DMS53 treated with DMSO at 0.1 percent for 48 hours (cell line): ENCODE measurements around the gene SGK1.
"Not testable (repeated sequence)": the region's sequence is repeated elsewhere in the genome, so short reads cannot be mapped to it uniquely, and the experiment has no call there.

Experiments used
- DNase-seq: peaks from one replicate; lab custom pipeline; 2025; ENCODE audit not compliant: unreplicated experiment; lab: John Stamatoyannopoulos, UW

SGK1 gene

GRCh38 chr6:134256862-134257261 is 61.0 kb downstream of the SGK1 start:
- no peak for DNase-seq

- DNase-seq, result not testable (repeated sequence)
These were observed 62.6 kb downstream of the SGK1 start for GRCh38 chr6:134255280-134255679.

GRCh38 chr6:134254118-134254517 is 63.8 kb downstream of the SGK1 start:
- no peak for DNase-seq

GRCh38 chr6:134253681-134254080 is 64.2 kb downstream of the SGK1 start:
- DNase-seq, result no peak

- no peak for DNase-seq
These were observed 66.6 kb downstream of the SGK1 start for GRCh38 chr6:134251320-134251719.

GRCh38 chr6:134250776-134251175 is 67.1 kb downstream of the SGK1 start:
- no peak for DNase-seq

GRCh38 chr6:134249759-134250602 is 67.9 kb downstream of the SGK1 start:
- no peak for DNase-seq

- no peak for DNase-seq
These were observed 68.6 kb downstream of the SGK1 start for GRCh38 chr6:134249239-134249758.

GRCh38 chr6:134247844-134248580 is 69.9 kb downstream of the SGK1 start:
- no peak for DNase-seq

- no peak for DNase-seq
These were observed 70.6 kb downstream of the SGK1 start for GRCh38 chr6:134247231-134247833.

- no peak for DNase-seq
These were observed 72.2 kb downstream of the SGK1 start for GRCh38 chr6:134245706-134246105.

GRCh38 chr6:134245041-134245440 is 72.9 kb downstream of the SGK1 start:
- DNase-seq, result no peak

- DNase-seq, result no peak
These were observed 77.1 kb downstream of the SGK1 start for GRCh38 chr6:134240665-134241431.

GRCh38 chr6:134238960-134239795 is 78.7 kb downstream of the SGK1 start:
- DNase-seq, result no peak

- DNase-seq, result no peak
These were observed 79.9 kb downstream of the SGK1 start for GRCh38 chr6:134238006-134238405.

- peak; percentile 33 for DNase-seq
These were observed 81.8 kb downstream of the SGK1 start for GRCh38 chr6:134235937-134236751.

- DNase-seq, result not testable (repeated sequence)
These were observed 82.6 kb downstream of the SGK1 start for GRCh38 chr6:134235334-134235733.

GRCh38 chr6:134233180-134233955 is 84.5 kb downstream of the SGK1 start:
- DNase-seq, result no peak
